Activated CD8-positive, alpha-beta memory T cell treated with anti-CD3 and anti-CD28 coated beads for 36 hours (primary cell): ENCODE measurements around the gene ATG12. TPM values are rescaled to one million over a fixed set of nuclear protein-coding genes. Genes with fewer than 3 reads are reported as not detected.
"Not testable (repeated sequence)": the region's sequence is repeated elsewhere in the genome, so short reads cannot be mapped to it uniquely, and the experiment has no call there.

Experiments used
- CTCF ChIA-PET: fragments of 350-600 bp; sonication (Branson Sonifier 250); formaldehyde crosslinking; loops from one replicate; lab custom pipeline; 2021; ENCODE audit warnings: antibody characterized with exemption; lab: Charles Lee
- POLR2A ChIA-PET: fragments of 350-600 bp; sonication (Branson Sonifier 250); formaldehyde crosslinking; loops from one replicate; lab custom pipeline; 2021; ENCODE audit warnings: antibody characterized with exemption; lab: Charles Lee
- total RNA-seq, 2 experiments: library from RNA; stranded (reverse); gene quantifications; one replicate each; pipeline ENCODE4 v1.2.3, GENCODE V29; 2021

ATG12 gene
- total RNA-seq, 2 experiments from 2014 or later = 34.2 to 37.0 TPM

GRCh38 chr5:115815006-115815692, 26.2 kb downstream of the ATG12 start:
- ChIA-PET CTCF (interaction anchor here (1.0 kb wide), 1 partner anchor 16 kb away, joined by 4 read pairs; no protein-coding TSS in a partner anchor), POLR2A (no interaction called here)

- POLR2A ChIA-PET = interaction anchor here (0.6 kb wide), 1 partner anchor 10 kb away, joined by 4 read pairs; no protein-coding TSS in a partner anchor
- CTCF ChIA-PET = no interaction called here
Observed at GRCh38 chr5:115813719-115814118, 27.6 kb downstream of the ATG12 start.

- POLR2A ChIA-PET = no interaction called here
- CTCF ChIA-PET = no interaction called here
Observed at GRCh38 chr5:115812372-115812771, 29.0 kb downstream of the ATG12 start.

- POLR2A ChIA-PET = no interaction called here
- CTCF ChIA-PET = no interaction called here
Observed at GRCh38 chr5:115811406-115811805, 30.0 kb downstream of the ATG12 start.

- ChIA-PET CTCF (no interaction called here), POLR2A (no interaction called here)
Observed at GRCh38 chr5:115810761-115811160, 30.6 kb downstream of the ATG12 start.

GRCh38 chr5:115809946-115810345, 31.4 kb downstream of the ATG12 start:
- ChIA-PET POLR2A (no interaction called here), CTCF (no interaction called here)

GRCh38 chr5:115808066-115808465, 33.3 kb downstream of the ATG12 start:
- CTCF ChIA-PET, POLR2A ChIA-PET: not testable (repeated sequence)

GRCh38 chr5:115807654-115808052, 33.7 kb downstream of the ATG12 start:
- ChIA-PET POLR2A (no interaction called here), CTCF (no interaction called here)

- CTCF ChIA-PET = no interaction called here
- POLR2A ChIA-PET = no interaction called here
Observed at GRCh38 chr5:115806986-115807653, 34.2 kb downstream of the ATG12 start.

- ChIA-PET POLR2A (no interaction called here), CTCF (no interaction called here)
Observed at GRCh38 chr5:115801984-115802383, 39.4 kb downstream of the ATG12 start.

- POLR2A ChIA-PET = no interaction called here
- CTCF ChIA-PET = no interaction called here
Observed at GRCh38 chr5:115801152-115801551, 40.2 kb downstream of the ATG12 start.

GRCh38 chr5:115800108-115800507, 41.3 kb downstream of the ATG12 start:
- ChIA-PET CTCF (no interaction called here), POLR2A (no interaction called here)

GRCh38 chr5:115798252-115798651, 43.1 kb downstream of the ATG12 start:
- CTCF ChIA-PET = no interaction called here
- POLR2A ChIA-PET = no interaction called here

GRCh38 chr5:115796656-115797055, 44.7 kb downstream of the ATG12 start:
- CTCF ChIA-PET = no interaction called here
- POLR2A ChIA-PET = no interaction called here

- ChIA-PET CTCF (no interaction called here), POLR2A (no interaction called here)
Observed at GRCh38 chr5:115795700-115796099, 45.7 kb downstream of the ATG12 start.

- POLR2A ChIA-PET = no interaction called here
- CTCF ChIA-PET = no interaction called here
Observed at GRCh38 chr5:115788440-115788839, 52.9 kb downstream of the ATG12 start.

GRCh38 chr5:115787426-115787825, 53.9 kb downstream of the ATG12 start:
- ChIA-PET POLR2A (no interaction called here), CTCF (no interaction called here)

- ChIA-PET POLR2A (no interaction called here), CTCF (no interaction called here)
Observed at GRCh38 chr5:115785381-115786065, 55.8 kb downstream of the ATG12 start.

- POLR2A ChIA-PET = no interaction called here
- CTCF ChIA-PET = no interaction called here
Observed at GRCh38 chr5:115778417-115778816, 62.9 kb downstream of the ATG12 start.
